Stimulated activated naive CD8-positive, alpha-beta T cell treated with anti-CD3 and anti-CD28 coated beads, Interleukin-15, amount 100 ng/mL, for 72 hours (primary cell): ENCODE data around the gene SPDYE3.
"Not testable (repeated sequence)": the region's sequence is repeated elsewhere in the genome, so short reads cannot be mapped to it uniquely, and the experiment has no call there.

Experiments used
- ATAC-seq: fragments of 150-1000 bp; cut with Tn5 transposase; 2 replicates; pipeline ENCODE4 v1.10.0; 2021; ENCODE audit warnings: mild to moderate bottlenecking, moderate library complexity
- DNase-seq, 2 donors: peaks; one replicate each; pipeline ENCODE4 v3.0.0; 2021 to 2022
- H3K27ac Mint-ChIP-seq, 2 donors: one replicate each; pipeline ENCODE4 v1.8.0; 2022; ENCODE audit warnings: mild to moderate bottlenecking in 2 of 2, mixed read lengths in 2 of 2, moderate library complexity in 2 of 2
- H3K27me3 Mint-ChIP-seq: one replicate; pipeline ENCODE4 v1.8.0; 2022; ENCODE audit warnings: mixed read lengths
- H3K4me1 Mint-ChIP-seq: one replicate; pipeline ENCODE4 v1.8.0; 2022; ENCODE audit warnings: mild to moderate bottlenecking, mixed read lengths
- H3K4me3 Mint-ChIP-seq, 2 donors: one replicate each; pipeline ENCODE4 v1.8.0; 2022; ENCODE audit warnings: mild to moderate bottlenecking in 2 of 2, mixed read lengths in 2 of 2, moderate library complexity in 1 of 2
- H3K9me3 Mint-ChIP-seq, 2 donors: one replicate each; pipeline ENCODE4 v1.8.0; 2022; ENCODE audit warnings: mixed read lengths in 2 of 2

The SPDYE3 gene

DNA sequence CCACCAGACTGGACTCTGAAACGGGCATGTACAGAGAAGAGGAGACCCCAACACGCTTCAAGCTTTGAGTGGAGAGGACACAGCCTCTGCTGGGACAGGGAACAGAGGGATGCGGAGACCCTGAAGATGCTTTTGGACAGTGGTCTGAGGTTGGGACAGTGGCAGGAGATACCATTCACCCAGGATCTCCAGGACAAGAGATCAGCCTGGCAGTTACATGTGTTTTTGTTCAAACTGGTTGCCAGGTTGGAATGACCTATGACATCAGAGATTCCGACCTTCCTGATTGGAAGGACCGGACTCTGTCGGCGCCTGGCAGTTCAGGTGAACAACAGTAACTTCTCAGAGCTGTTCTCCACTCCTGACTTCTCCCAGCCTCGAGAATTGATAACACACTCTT, at the start of gene SPDYE3:
TSS of gene SPDYE3 (plus strand) at position 301 of the 400 bp plus-strand sequence. CDS start 184 bp downstream, outside the sequence.
- H3K4me1 Mint-ChIP-seq = not testable (repeated sequence)
- peak within 1 kb of the TSS in 1 of 2 donors; percentile 57 for H3K27ac Mint-ChIP-seq

DNA sequence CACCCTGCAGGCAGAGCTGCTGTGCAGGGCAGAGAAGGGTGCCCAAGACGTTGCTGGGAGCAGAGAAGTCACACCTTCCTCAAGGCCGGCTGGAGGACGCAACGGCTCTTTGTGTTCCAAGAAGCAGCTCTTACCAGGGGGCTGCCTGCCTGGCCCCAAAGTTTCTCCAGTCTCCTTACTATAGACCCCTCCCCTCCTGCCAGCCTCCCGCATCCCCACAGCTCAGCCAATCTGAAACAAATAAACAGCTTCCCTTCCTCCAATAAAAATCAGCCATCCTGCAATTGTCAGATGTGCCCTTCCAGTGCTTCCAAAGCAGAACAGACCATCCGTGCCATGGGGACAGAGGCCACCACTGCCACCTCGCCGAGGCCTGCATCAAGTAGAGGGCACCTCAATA, 47.5 kb upstream of the SPDYE3 start:
- DNase-seq, ATAC-seq, H3K4me1 Mint-ChIP-seq, H3K9me3 Mint-ChIP-seq, H3K4me3 Mint-ChIP-seq, H3K27me3 Mint-ChIP-seq: not testable (repeated sequence)
- peak overlapping the region in 1 of 2 donors; percentile 89 for H3K27ac Mint-ChIP-seq

More for the DNA sequence above, at the start of gene SPDYE3:
- not testable (repeated sequence) for ATAC-seq, H3K9me3 Mint-ChIP-seq, DNase-seq, H3K4me3 Mint-ChIP-seq, H3K27me3 Mint-ChIP-seq

- not testable (repeated sequence) for ATAC-seq, H3K4me1 Mint-ChIP-seq, H3K27ac Mint-ChIP-seq, H3K9me3 Mint-ChIP-seq, DNase-seq, H3K4me3 Mint-ChIP-seq, H3K27me3 Mint-ChIP-seq
These were observed 44.6 kb upstream of the SPDYE3 start for GRCh38 chr7:100262896-100263295.

- H3K4me3 Mint-ChIP-seq, H3K27me3 Mint-ChIP-seq, ATAC-seq, DNase-seq, H3K9me3 Mint-ChIP-seq, H3K4me1 Mint-ChIP-seq, H3K27ac Mint-ChIP-seq: not testable (repeated sequence)
These were observed 43.3 kb upstream of the SPDYE3 start for GRCh38 chr7:100264223-100264622.

DNA sequence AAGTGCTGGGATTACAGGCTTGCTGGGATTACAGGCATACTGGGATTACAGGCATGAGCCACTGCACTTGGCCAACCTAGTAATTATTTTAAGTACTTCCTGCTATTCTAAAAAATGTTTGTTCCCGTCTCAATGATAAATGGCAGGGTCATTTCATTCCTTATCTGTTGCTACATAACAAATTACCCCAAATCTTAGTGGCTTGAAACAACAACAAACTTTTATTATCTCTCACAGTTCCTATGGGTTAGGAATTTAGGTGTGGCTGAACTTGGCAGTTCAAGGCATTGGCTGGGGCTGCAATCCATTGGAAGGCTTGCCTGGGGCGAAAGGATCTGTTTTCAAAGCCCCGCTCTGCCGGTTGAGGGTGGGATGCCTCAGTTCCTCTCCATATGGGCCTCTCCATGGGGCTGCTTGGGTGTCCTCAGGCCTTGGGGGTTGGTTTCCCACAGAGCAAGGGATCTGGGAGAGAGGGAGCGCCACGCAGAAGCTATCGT, 42.8 kb upstream of the SPDYE3 start:
- H3K27ac Mint-ChIP-seq = peak overlapping the region in 1 of 2 donors; percentile 87
- H3K4me3 Mint-ChIP-seq, ATAC-seq: not testable (repeated sequence)

DNA sequence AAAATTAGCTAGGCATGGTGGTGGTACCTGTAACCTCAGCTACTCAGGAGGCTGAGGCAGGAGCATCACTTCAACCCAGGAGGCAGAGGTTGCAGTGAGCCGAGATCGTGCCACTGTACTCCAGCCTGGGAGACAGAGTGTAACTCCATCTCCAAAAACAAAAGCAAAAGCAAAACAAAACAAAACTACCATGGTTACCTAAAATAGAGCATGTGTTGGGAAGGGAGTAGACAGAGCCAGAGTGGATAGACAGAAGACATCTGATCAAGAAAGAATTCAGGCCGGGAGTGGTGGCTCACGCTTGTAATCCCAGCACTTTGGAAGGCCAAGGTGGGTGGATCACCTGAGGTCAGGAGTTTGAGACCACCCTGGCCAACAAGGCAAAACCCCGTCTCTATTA, 41.7 kb upstream of the SPDYE3 start:
- not testable (repeated sequence) for H3K27me3 Mint-ChIP-seq, H3K9me3 Mint-ChIP-seq, H3K4me3 Mint-ChIP-seq, H3K27ac Mint-ChIP-seq, DNase-seq, ATAC-seq
- H3K4me1 Mint-ChIP-seq = peaks cover 19% of the 10 kb centered on the region

More for the DNA sequence above, 42.8 kb upstream of the SPDYE3 start:
- not testable (repeated sequence) for H3K4me1 Mint-ChIP-seq, DNase-seq, H3K9me3 Mint-ChIP-seq, H3K27me3 Mint-ChIP-seq

DNA sequence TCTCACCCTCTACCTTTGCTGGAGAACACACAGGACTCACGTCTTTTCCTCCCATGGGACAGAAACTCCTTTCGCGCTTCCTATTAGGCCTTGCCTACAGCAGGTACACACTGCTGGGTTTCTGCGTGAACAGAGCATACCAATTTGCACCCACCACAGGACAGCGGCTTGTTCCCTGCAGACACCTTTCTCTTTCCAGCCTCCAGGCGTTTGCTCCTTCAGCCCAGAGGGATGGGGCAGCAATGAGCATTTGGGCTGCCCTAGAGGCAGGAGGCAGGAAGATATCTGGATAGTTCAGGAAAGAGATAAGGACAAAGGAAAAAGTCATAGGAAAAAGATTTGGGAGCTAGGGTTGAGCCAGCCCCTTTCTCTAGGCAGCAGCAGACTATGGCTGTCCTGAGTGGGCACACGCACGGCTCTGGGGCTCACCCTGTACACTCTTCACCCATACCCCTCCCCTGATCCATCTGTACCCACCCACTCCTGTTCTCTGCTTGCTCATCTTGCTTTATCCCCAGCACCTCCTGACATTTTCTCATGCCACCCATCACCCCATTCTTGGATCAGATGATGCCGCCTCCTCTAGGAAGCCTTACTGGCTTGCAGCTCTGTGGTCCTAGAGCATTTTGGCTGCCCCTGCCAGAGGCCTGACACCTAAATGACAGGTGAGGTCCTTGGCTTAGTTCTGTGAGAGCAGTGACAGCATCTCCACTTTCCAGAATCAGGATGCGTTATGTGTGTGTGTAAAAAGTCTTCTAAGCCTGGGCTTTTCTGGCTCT, 40.7 kb upstream of the SPDYE3 start:
- no peaks in the 10 kb centered on the region for H3K9me3 Mint-ChIP-seq
- peaks cover 23% of the 10 kb centered on the region for H3K4me1 Mint-ChIP-seq
- no peaks in the 10 kb centered on the region for H3K27me3 Mint-ChIP-seq
- no peak overlapping the region for H3K4me3 Mint-ChIP-seq
- DNase-seq = no peak
- no peak overlapping the region for H3K27ac Mint-ChIP-seq
- no peak for ATAC-seq

DNA sequence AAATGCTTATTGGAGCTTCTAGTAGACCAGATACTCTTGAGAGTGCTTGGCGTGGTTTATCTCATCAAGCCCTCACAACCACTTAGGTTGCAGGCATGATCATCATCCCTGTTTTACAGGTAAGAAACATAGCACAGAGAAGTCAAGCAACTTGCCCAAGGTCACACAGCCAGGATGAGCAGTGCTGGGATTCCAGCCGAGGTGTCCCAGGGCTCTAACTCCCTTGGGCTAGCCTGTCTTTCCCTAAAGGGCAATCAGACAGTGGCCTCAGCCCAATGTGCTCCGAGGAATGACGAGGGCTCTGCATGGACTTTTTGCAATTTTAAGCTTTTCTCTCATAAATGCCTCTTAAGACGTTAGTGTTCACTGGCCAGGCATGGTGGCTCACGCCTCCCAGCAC, 39.9 kb upstream of the SPDYE3 start:
- DNase-seq (no peak), ATAC-seq (no peak)
- Mint-ChIP-seq H3K27me3 (no peaks in the 10 kb centered on the region), H3K27ac (no peak overlapping the region), H3K4me1 (peaks cover 30% of the 10 kb centered on the region), H3K4me3 (no peak overlapping the region), H3K9me3 (no peaks in the 10 kb centered on the region)

GRCh38 chr7:100268882-100269281, 38.6 kb upstream of the SPDYE3 start:
- Mint-ChIP-seq H3K4me1 (peaks cover 32% of the 10 kb centered on the region), H3K27ac (peak overlapping the region in 1 of 2 donors; percentile 19)
- not testable (repeated sequence) for H3K9me3 Mint-ChIP-seq, H3K4me3 Mint-ChIP-seq, DNase-seq, ATAC-seq, H3K27me3 Mint-ChIP-seq

GRCh38 chr7:100269306-100270045, 38.0 kb upstream of the SPDYE3 start:
- not testable (repeated sequence) for H3K27me3 Mint-ChIP-seq, H3K4me3 Mint-ChIP-seq, H3K9me3 Mint-ChIP-seq, DNase-seq, ATAC-seq
- Mint-ChIP-seq H3K4me1 (peaks cover 32% of the 10 kb centered on the region), H3K27ac (peak overlapping the region in 1 of 2 donors; percentile 19)

DNA sequence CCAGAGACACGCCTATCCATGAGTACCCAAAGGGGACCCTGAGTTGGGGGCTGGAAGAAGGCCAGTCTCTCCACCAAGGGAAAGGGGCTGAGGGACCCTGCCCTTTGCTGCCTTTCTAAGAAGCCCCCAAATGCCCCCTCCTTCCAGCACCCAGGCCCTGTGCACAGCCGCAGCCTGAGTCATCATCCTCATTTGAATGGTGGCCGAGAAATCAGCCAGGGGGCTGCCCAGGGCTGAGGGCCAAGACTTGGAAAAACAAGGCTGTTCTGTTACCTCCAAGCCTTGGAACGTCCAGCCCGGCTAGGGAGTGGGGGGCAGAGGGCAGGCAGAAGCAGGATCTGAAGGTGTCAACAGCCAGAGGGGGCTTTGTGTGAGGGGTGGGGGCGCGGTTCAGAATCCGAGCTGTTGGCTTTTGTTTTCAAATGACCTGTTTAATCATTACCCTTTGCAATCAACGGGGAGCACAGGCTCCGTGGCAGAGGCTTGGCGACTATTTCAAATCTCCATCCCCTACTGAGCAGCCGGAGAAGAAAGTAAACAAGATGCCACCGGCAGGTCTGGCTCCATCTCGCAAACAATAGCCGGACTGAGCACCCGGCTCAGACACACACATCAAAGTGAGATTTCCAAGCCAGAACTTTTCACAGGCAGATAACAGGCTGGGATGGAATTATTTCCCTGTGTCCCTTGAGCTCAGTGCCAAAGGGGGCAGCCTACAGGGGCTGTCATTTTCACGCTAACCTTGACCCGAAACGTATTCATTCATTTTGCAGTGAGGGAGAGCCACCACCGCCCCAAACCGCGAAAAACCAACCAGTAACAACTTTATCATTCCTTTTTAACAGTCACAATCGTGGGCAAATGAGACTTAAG, 37.2 kb upstream of the SPDYE3 start:
- not testable (repeated sequence) for H3K9me3 Mint-ChIP-seq, ATAC-seq, DNase-seq, H3K27me3 Mint-ChIP-seq
- H3K4me1 Mint-ChIP-seq = peaks cover 37% of the 10 kb centered on the region
- peak overlapping the region in 1 of 2 donors; percentile 34 for H3K27ac Mint-ChIP-seq
- peak overlapping the region; percentile 79 to 80 for H3K4me3 Mint-ChIP-seq

- H3K27ac Mint-ChIP-seq = peak overlapping the region in 1 of 2 donors; percentile 80
- not testable (repeated sequence) for ATAC-seq, H3K27me3 Mint-ChIP-seq, DNase-seq, H3K9me3 Mint-ChIP-seq
- peak overlapping the region; percentile 79 to 80 for H3K4me3 Mint-ChIP-seq
- H3K4me1 Mint-ChIP-seq = peaks cover 33% of the 10 kb centered on the region
These were observed 36.4 kb upstream of the SPDYE3 start for GRCh38 chr7:100270941-100271593.

DNA sequence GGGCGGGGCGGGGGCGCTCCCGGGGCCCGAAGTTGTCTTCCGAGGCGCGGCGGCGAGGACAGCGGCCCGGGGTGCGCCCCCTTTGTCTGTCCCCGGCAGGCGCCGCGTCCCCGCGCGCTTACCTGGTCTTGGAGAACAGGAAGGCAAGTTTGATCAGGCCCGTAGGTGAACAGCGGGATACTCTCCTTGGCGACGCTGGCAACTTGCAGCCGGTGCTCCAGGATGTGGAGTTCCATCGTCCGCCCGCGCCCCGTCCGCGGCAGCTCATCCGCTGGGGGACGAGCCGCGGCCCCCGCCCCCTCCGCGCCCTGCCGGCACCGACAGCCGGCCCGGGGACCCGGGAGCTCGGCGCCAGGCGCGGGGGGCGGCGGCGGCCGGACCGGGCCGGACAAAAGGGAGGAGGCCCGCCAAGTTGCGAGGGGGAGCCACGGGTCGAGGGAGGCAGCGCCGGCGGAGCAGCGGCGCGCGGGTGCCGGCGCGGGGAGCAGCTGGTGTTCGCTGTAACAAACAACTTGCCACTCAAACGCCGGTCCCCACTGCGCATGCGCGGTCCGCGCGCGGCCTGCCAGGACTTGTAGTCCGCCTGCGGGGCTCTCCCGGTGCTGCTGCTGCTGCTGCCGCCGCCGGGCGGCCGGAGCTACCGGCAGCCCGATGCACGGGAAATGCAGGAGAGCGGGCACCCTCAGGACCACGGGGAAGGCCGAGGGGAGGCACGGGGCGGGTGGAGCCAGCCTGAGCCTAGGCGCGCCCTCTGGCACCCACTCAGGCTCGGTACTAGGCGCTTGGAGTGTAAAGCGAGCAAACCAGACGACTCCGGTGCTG, 35.6 kb upstream of the SPDYE3 start:
- H3K9me3 Mint-ChIP-seq = no peaks in the 10 kb centered on the region
- peak; percentile 97 to 98 for DNase-seq
- H3K27ac Mint-ChIP-seq = peak overlapping the region; percentile 61 to 95

GRCh38 chr7:100272538-100272902, 35.0 kb upstream of the SPDYE3 start:
- H3K27me3 Mint-ChIP-seq, ATAC-seq, H3K9me3 Mint-ChIP-seq, DNase-seq: not testable (repeated sequence)
- H3K4me3 Mint-ChIP-seq = peak overlapping the region; percentile 72 to 89
- peak overlapping the region; percentile 19 to 61 for H3K27ac Mint-ChIP-seq
- peaks cover 32% of the 10 kb centered on the region for H3K4me1 Mint-ChIP-seq

More for the DNA sequence above, 35.6 kb upstream of the SPDYE3 start:
- Mint-ChIP-seq H3K4me1 (peaks cover 32% of the 10 kb centered on the region), H3K27me3 (no peaks in the 10 kb centered on the region), H3K4me3 (peak overlapping the region; percentile 77 to 89)
- peak; percentile 95 for ATAC-seq
